ENCODE measurements around the gene MRAP2. TPM values are rescaled to one million over a fixed set of nuclear protein-coding genes. Genes with fewer than 3 reads are reported as not detected.

The MRAP2 gene
- total and polyA plus RNA-seq, 2 experiments from 2014 or later, result 6.1 to 13.5 TPM

- TF ChIP-seq ETS1 (IDR thresholded peaks at IDR 0.05) (no peak), JUNB (IDR thresholded peaks at IDR 0.05; ENCODE audit: unreplicated experiment) (no peak), STAT1 (IDR thresholded peaks at IDR 0.05; ENCODE audit: unreplicated experiment) (no peak), CTCF (conservative IDR thresholded peaks at IDR 0.05; ENCODE audit: low read depth in 2 of 2) (no peak), ZNF331 (CRISPR knock-in tag; IDR thresholded peaks at IDR 0.05; ENCODE audit: low read depth) (no peak), EZH2phosphoT487 (IDR thresholded peaks at IDR 0.05; ENCODE audit: unreplicated experiment) (no peak)
Observed at GRCh38 chr6:84135291-84135690, 101.7 kb downstream of the MRAP2 start (continued).

- Mint-ChIP-seq H3K27ac (no peak overlapping the region), H3K4me1 (peaks cover 11% of the 10 kb centered on the region; the same call in 2 of the 3 replicates), H3K27me3 (ENCODE audit: insufficient read depth, low read depth, poor library complexity) (no peaks in the 10 kb centered on the region), H3K9me3 (peaks cover 30% of the 10 kb centered on the region), H3K4me3 (no peak overlapping the region), H3K36me3 (ENCODE audit: low read depth) (peaks cover 44% of the 10 kb centered on the region)
- no peaks in the 10 kb centered on the region for H4K20me1 ChIP-seq (replicated peaks; ENCODE audit: insufficient read depth)
- no peaks in the 10 kb centered on the region for H3F3A ChIP-seq (replicated peaks; ENCODE audit: low read depth)
- no peaks in the 10 kb centered on the region for H3K9me2 ChIP-seq (ENCODE audit: insufficient read depth)
- H3K27ac ChIP-seq (ENCODE audit: low read depth), result no peak overlapping the region
- H3K36me3 ChIP-seq (ENCODE audit: insufficient read depth), result peaks cover 6% of the 10 kb centered on the region; the same call in 1 of the 2 replicates
- no peak overlapping the region for H3K4me2 ChIP-seq
- H3K79me2 ChIP-seq (replicated peaks; ENCODE audit: insufficient read depth), result no peaks in the 10 kb centered on the region
- peaks cover 7% of the 10 kb centered on the region; the same call in 1 of the 2 replicates for H3K4me1 ChIP-seq (ENCODE audit: insufficient read depth)
- ATAC-seq (no peak), DNase-seq (ENCODE audit: low spot score) (no peak)
- H3K4me3 ChIP-seq, result no peak overlapping the region
- H2AFZ ChIP-seq, result no peak overlapping the region
- H3K27me3 ChIP-seq (ENCODE audit: insufficient read depth), result no peaks in the 10 kb centered on the region
- TF ChIP-seq EZH2 (IDR thresholded peaks at IDR 0.05; ENCODE audit: low read depth, unreplicated experiment), result no peak
- TF ChIP-seq ETS1 (IDR thresholded peaks at IDR 0.05), result no peak
- no peak for TF ChIP-seq ZNF462 (CRISPR knock-in tag; IDR thresholded peaks at IDR 0.05)
- TF ChIP-seq EZH2phosphoT487 (IDR thresholded peaks at IDR 0.05; ENCODE audit: unreplicated experiment), result no peak
- no peak for TF ChIP-seq ZNF114 (CRISPR knock-in tag; IDR thresholded peaks at IDR 0.05)
- no peak for TF ChIP-seq CREB1 (CRISPR knock-in tag; IDR thresholded peaks at IDR 0.05; ENCODE audit: low read depth)
Observed at GRCh38 chr6:84136364-84137050, 102.9 kb downstream of the MRAP2 start.

Measured in GM23338 (cell line).